Astrocyte of the cerebellum (primary cell): Measurements from ENCODE around the gene GARIN5B.
"Not testable (repeated sequence)": the region's sequence is repeated elsewhere in the genome, so short reads cannot be mapped to it uniquely, and the experiment has no call there.

Experiments used
- DNase-seq: peaks from one replicate; pipeline ENCODE4 v3.0.0-alpha.2; 2011; ENCODE audit warnings: low read depth
- H3K4me3 ChIP-seq: 2 replicates; pipeline ENCODE4 v1.5.1; 2011; ENCODE audit warnings: mild to moderate bottlenecking, low read depth, low read length, moderate library complexity
- in situ Hi-C: cut with HindIII; loops from 2 replicates; pipeline ENCODE4 v1.10.0; 2017; ENCODE audit warnings: low sequenced_read_pairs
- TF ChIP-seq, protein P1 (sequence below): IDR thresholded peaks from 2 replicates; pipeline ENCODE4 v1.5.1; 2012; ENCODE audit warnings: low read length, low read depth, moderate library complexity, mild to moderate bottlenecking; ENCODE audit errors: missing control alignments

Gene GARIN5B

DNA sequence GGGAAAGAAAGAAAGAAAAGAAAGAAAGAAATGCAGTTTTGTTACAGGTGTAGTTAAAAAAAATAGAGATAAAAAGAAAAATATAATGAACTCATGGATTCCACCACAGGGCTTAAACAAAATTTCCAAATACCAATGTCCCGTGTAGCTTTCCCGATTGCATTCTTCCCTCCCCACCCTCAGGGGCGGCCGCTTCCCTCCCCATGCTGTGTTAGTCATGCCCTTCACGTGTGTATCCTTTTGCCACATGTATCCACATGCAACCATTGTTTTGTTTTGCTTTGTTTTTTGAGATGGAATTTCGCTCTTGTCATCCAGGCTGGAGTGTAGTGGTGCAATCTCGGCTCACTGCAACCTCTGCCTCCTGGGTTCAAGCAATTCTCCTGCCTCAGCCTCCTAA lies 27.0 kb downstream of the GARIN5B start:
- no peak overlapping the region for H3K4me3 ChIP-seq
- TF ChIP-seq, protein P1, sequence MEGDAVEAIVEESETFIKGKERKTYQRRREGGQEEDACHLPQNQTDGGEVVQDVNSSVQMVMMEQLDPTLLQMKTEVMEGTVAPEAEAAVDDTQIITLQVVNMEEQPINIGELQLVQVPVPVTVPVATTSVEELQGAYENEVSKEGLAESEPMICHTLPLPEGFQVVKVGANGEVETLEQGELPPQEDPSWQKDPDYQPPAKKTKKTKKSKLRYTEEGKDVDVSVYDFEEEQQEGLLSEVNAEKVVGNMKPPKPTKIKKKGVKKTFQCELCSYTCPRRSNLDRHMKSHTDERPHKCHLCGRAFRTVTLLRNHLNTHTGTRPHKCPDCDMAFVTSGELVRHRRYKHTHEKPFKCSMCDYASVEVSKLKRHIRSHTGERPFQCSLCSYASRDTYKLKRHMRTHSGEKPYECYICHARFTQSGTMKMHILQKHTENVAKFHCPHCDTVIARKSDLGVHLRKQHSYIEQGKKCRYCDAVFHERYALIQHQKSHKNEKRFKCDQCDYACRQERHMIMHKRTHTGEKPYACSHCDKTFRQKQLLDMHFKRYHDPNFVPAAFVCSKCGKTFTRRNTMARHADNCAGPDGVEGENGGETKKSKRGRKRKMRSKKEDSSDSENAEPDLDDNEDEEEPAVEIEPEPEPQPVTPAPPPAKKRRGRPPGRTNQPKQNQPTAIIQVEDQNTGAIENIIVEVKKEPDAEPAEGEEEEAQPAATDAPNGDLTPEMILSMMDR: no peak
- in situ Hi-C loops: no loop called here
- no peak for DNase-seq

DNA sequence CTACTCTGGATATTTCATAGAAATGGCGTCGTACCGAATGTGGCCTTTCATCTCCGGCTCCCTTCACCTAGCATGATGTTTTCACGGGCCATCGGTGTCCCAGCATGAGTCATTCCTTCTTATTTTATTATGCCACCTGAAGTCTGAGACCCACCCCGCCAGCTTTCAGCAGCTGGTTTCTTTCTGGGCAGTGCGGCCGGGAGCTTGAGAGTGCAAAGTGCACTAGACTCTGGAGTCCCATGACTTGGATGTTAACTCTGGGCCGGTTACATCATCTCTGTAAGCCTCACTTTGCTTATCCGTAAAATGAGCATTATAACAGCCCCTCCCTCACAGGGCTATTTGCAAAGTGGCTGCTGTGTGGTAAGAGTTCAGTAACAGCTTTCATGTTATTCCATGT lies 29.2 kb downstream of the GARIN5B start:
- in situ Hi-C loops: no loop called here
- no peak for DNase-seq
- no peak overlapping the region for H3K4me3 ChIP-seq
- TF ChIP-seq, protein P1: no peak

DNA sequence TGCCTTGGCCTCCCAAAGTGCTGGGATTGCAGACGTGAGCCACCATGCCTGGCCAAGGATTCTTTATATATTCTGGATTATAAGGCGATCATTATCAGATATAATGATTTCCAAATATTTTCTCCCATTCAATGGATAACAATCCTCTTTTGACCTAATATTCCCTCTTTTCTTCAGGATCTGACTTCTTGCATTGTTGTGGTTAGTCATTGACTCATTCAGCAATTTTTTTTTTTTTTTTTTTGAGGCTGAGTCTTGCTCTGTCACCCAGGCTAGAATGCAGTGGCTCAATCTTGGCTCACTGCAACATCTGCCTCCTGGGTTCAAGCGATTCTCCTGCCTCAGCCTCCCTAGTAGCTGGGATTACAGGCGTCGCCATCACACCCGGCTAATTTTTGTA lies 33.3 kb downstream of the GARIN5B start:
- in situ Hi-C loops, DNase-seq, H3K4me3 ChIP-seq: not testable (repeated sequence)

DNA sequence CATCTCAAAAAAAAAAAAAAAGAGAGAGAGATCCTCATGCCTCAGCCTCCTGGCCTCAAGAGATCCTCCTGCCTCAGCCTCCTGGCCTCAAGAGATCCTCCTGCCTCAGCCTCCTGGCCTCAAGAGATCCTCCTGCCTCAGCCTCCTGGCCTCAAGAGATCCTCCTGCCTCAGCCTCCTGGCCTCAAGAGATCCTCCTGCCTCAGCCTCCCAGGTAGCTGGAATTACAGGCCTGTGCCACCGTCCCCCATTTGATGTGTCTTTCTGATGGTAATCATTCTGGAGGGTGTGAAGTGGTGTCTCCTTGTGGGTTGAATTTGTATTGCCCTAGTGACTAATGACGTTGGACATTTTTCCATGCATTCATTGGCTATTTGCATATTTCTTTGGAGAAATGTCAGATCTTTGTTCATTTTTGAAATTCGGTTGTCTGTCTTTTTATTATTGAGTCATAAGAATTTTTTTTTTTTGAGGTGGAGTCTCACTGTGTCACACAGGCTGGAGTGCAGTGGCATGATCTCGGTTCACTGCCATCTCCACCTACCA lies 34.2 kb downstream of the GARIN5B start:
- in situ Hi-C loops, DNase-seq, H3K4me3 ChIP-seq: not testable (repeated sequence)

DNA sequence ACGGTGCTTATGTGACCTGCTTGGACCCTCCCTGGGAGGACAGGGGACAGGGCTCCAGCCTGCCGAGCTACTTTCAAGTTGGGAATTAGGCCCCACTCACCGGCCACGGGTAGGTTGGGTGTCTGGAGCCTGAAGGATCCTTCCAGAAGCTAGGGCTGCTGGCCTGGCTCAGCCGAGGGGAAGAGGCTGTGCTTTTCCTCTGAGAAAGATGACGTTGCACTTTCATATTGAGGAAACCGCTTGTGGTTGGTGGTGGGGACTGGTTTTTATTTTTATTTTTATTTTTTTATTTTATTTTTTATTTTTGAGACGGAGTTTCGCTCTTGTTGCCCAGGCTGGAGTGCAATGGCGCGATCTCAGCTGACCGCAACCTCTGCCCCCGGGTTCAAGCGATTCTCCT lies 37.9 kb downstream of the GARIN5B start, which contains the start of gene TMEM150B:
TMEM150B (minus strand) TSS at position 170 of the 400 bp plus-strand sequence. CDS start 4,305 bp downstream, outside the sequence.
- TF ChIP-seq, protein P1: no peak
- in situ Hi-C loops: no loop called here
- H3K4me3 ChIP-seq: no peak within 1 kb of the TSS
- no peak for DNase-seq

DNA sequence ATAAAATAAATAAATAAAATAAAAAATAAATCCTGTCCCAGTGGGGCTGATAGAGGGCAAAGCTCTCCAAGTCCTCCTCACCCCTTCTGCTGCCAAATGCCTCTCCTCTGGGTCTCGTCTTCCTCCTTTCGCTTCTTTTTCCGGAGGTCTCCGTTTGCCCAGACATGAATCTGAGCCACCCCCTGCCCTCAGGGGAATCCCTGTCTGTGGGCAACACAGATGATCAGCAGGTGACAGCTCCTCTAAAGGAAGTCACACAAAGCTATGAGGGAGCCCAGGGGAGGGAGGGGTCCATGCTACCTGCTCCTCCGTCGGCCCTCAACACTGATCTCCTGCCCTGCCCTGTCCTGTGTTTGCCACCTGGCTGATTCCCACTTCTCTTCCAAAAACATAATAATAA lies 38.4 kb downstream of the GARIN5B start:
- DNase-seq: no peak
- no peak overlapping the region for H3K4me3 ChIP-seq
- in situ Hi-C loops: no loop called here

DNA sequence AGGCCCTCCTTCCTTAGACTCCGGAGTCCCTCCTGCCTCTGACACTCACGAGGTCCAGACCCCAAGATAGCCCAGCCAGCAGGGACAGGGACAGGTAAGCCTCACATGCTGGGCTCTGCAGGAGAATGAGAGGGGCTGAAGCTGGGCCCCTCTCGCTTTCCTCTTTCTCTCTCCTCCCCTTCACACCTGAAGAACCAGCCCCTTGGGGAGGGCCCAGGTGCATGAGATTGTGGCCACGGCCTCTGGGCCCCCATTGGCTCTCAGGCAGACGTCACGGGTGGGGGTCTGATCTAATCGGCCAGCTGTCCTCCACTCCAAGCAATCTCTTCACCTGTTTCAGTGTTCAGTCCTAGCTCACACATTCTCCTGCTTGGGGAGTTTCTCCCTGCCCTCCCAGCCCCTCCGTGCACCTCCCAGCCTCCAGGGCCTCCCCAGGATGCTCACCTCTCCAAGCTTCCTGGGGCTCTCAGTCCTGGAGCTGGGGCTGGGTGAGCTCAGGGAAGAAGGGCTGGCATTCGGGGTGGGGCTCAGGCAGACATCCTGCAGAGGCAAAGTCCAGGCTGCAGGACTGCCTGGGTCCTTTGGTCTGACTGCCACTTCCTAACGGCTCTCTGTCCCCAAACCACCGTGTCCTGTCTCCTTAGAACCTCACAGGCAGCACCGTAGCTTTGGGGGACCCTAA lies 40.7 kb downstream of the GARIN5B start:
- in situ Hi-C loops: no loop called here
- no peak for DNase-seq
- H3K4me3 ChIP-seq: no peak overlapping the region
- TF ChIP-seq, protein P1: no peak

More for the DNA sequence above, 38.4 kb downstream of the GARIN5B start:
- TF ChIP-seq, protein P1: no peak
